SK-N-SH treated with all-trans-retinoic acid at 6 μM for 48 hours (cell line): ENCODE measurements around the gene NEK7.

Experiments
- BACH2 ChIP-seq: fragments of 250-450 bp; sonication (Bioruptor Pico); IDR thresholded peaks from 2 replicates; pipeline ENCODE4 v1.9.0; 2021; ENCODE audit warnings: mild to moderate bottlenecking, borderline replicate concordance
- CREB5 ChIP-seq: fragments of 250-450 bp; sonication (Bioruptor Pico); IDR thresholded peaks from 2 replicates; pipeline ENCODE4 v1.5.1; 2020; ENCODE audit warnings: low read depth, mild to moderate bottlenecking, moderate library complexity
- ESRRG ChIP-seq: fragments of 250-450 bp; sonication (Bioruptor Pico); IDR thresholded peaks from 2 replicates; pipeline ENCODE4 v1.6.1; 2021; ENCODE audit warnings: mild to moderate bottlenecking
- PATZ1 ChIP-seq: fragments of 250-450 bp; sonication (Bioruptor Pico); IDR thresholded peaks from 2 replicates; pipeline ENCODE4 v1.8.0; 2020; ENCODE audit warnings: mild to moderate bottlenecking, moderate library complexity, borderline replicate concordance
- TCF4 ChIP-seq: fragments of 250-450 bp; sonication (Bioruptor Pico); IDR thresholded peaks from 2 replicates; pipeline ENCODE4 v1.8.0; 2021; ENCODE audit warnings: mild to moderate bottlenecking, moderate library complexity, borderline replicate concordance
- ZFP30 ChIP-seq: fragments of 450-650 bp; formaldehyde crosslinking; IDR thresholded peaks from 2 replicates; pipeline ENCODE4 v1.5.0; 2022; ENCODE audit warnings: mild to moderate bottlenecking, moderate library complexity

GRCh38 chr1:198253668-198254067 lies 96.9 kb downstream of the NEK7 start:
- TF ChIP-seq ESRRG (no peak), ZFP30 (no peak), CREB5 (CRISPR knock-in tag) (no peak), BACH2 (no peak), TCF4 (CRISPR knock-in tag) (no peak), PATZ1 (CRISPR knock-in tag) (no peak)
